MG63 (cell line): Measurements from ENCODE around the gene CHRNA10. TPM values are rescaled to one million over a fixed set of nuclear protein-coding genes. Genes with fewer than 3 reads are reported as not detected.
A peak's percentile ranks its signal among the peaks of the same experiment; 100 is the strongest.

Experiments
- DNase-seq: peaks from one replicate; pipeline ENCODE4 v3.0.0-alpha.2; 2020
- H3K27me3 ChIP-seq: fragments of 250-450 bp; sonication (Bioruptor Pico); 2 replicates; pipeline ENCODE4 v1.5.1; 2020; ENCODE audit warnings: mild to moderate bottlenecking, moderate library complexity
- H3K36me3 ChIP-seq: fragments of 250-450 bp; sonication (Bioruptor Pico); 2 replicates; pipeline ENCODE4 v1.5.1; 2020; ENCODE audit warnings: mild to moderate bottlenecking, moderate library complexity
- H3K4me3 ChIP-seq: fragments of 250-450 bp; sonication (Bioruptor Pico); 2 replicates; pipeline ENCODE4 v1.5.1; 2020; ENCODE audit warnings: mild to moderate bottlenecking, moderate library complexity
- H3K9me3 ChIP-seq: fragments of 250-450 bp; sonication (Bioruptor Pico); 2 replicates; pipeline ENCODE4 v1.5.1; 2020; ENCODE audit warnings: mild to moderate bottlenecking, moderate library complexity
- total RNA-seq: library from RNA; depleted of rRNA; stranded (reverse); fragments of >200 nt; shearing (Covaris generic); gene quantifications from 2 replicates; pipeline ENCODE4 v1.2.3, GENCODE V29; 2014; ENCODE audit warnings: low replicate concordance; rRNA removed

The CHRNA10 gene, protein sequence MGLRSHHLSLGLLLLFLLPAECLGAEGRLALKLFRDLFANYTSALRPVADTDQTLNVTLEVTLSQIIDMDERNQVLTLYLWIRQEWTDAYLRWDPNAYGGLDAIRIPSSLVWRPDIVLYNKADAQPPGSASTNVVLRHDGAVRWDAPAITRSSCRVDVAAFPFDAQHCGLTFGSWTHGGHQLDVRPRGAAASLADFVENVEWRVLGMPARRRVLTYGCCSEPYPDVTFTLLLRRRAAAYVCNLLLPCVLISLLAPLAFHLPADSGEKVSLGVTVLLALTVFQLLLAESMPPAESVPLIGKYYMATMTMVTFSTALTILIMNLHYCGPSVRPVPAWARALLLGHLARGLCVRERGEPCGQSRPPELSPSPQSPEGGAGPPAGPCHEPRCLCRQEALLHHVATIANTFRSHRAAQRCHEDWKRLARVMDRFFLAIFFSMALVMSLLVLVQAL
- 0.72 TPM in 1 of 2 replicates, not detected in the other for total RNA-seq

DNA sequence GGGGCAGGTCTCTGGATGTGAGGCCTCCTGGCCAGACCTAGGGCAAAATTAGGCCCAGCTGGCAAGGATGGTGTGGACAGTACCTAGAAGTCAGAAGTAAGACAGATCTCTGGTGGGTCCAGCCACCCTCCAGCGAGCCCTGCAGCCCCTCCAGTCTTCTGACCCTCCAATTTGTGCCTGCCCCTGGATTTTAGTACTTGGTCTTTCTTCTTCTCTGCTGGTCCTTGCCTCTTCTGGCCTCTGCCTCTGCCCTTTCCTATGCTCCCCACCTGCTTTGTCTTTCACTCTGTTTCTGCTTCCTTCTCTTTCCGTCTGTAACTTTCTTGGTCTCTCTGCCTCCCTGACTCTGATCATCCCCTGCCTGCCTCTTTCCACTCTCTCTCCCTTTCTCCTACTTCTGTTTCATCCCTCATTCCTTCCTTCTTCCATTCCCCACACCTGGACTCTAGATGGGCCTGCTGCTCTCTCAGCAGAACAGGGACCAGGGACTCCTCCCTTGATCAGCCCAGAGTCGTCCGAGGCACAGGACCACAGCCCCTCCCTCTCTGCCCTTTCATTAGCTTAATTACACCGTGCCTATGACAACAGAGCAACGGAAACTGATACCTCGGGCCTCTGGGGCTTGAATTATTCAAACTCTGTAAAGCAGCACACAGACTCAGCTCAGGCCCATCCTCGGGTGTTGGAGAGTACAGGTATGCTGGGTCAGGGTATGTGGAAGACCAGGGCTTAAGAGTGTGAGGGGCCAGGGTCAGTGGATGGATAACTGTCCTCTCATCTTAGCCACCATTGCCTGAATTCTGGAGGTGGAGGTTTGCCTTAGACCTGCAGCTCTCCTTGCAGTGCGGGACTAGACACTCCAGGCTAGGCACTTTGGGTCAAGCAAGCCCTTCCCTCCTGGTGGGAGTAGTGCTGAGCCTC lies at the start of gene CHRNA10:
Gene CHRNA10, minus strand, starts transcription at position 51 of the 921 bp plus-strand sequence. CDS start 72 bp downstream, outside the sequence.
- H3K9me3 ChIP-seq, result no peaks in the 10 kb centered on the region
- DNase-seq, result no peak
- H3K36me3 ChIP-seq, result peaks cover 14% of the 10 kb centered on the region
- H3K4me3 ChIP-seq, result no peak within 1 kb of the TSS
- H3K27me3 ChIP-seq, result no peaks in the 10 kb centered on the region

DNA sequence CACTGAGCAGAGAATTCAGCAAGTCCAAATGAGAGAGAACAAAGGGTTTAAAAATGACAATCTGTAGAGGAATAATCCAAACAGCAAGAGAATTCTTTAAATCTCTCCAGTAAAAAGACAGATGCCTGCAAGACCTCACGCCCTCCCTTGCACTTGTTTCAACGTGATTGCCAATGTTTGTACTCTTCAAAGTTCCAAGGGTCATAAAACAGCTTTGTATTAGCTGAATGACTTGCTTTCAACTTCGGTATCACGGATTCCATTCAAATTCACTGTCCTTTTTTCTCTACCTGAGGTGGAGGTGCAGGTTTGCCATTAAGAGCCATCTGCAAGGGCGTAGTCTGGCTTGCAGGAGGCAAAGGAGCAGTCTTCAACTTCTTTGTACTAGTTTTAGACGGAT lies 41.1 kb upstream of the CHRNA10 start:
- Histone ChIP-seq H3K36me3 (peaks cover 52% of the 10 kb centered on the region), H3K27me3 (no peaks in the 10 kb centered on the region), H3K4me3 (no peak overlapping the region), H3K9me3 (no peaks in the 10 kb centered on the region)
- DNase-seq, result no peak

DNA sequence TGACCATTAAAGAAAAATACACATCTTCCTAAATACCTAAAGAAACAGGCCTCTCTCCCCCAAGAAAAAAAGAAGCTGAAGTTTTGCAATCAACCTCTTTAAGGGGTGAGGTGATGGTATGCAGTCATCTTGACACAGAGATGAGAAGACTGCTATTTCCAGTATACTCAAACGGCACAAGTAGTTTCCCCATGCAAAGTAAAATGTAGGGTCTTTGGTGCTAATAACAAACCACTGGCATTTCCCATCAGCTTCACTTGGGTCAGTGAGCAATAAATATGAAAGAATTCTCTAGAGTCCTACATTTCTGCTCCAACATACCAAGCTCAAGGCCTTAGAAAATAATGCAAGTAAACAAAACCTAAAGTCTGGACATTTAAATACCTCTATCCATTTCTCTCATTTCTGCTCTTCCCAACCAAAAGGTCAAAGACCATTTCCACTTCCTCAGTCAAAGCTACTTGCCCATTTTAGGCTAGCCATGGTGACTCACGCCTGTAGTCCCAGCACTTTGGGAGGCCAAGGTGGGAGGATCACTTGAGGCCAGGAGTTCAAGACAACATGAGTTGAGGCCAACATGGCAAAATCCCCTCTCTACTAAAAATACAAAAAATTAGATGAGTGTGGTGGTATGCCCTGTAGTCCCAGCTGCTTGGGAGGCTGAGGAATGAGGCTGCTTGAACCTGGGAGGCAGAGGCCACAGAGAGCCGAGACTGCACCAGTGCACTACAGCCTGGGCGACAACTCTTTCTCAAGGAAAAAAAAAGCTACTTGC lies 39.5 kb upstream of the CHRNA10 start:
- no peak for DNase-seq
- H3K27me3 ChIP-seq, result no peaks in the 10 kb centered on the region
- H3K36me3 ChIP-seq, result peaks cover 60% of the 10 kb centered on the region
- H3K4me3 ChIP-seq, result no peak overlapping the region
- H3K9me3 ChIP-seq, result no peaks in the 10 kb centered on the region

- peaks cover 58% of the 10 kb centered on the region for H3K36me3 ChIP-seq
- H3K27me3 ChIP-seq, result no peaks in the 10 kb centered on the region
- no peaks in the 10 kb centered on the region for H3K9me3 ChIP-seq
- no peak overlapping the region for H3K4me3 ChIP-seq
- no peak for DNase-seq
Measured at GRCh38 chr11:3709977-3710376, 38.8 kb upstream of the CHRNA10 start.

- no peak for DNase-seq
- no peak overlapping the region for H3K4me3 ChIP-seq
- H3K9me3 ChIP-seq, result no peaks in the 10 kb centered on the region
- H3K36me3 ChIP-seq, result peaks cover 56% of the 10 kb centered on the region
- no peaks in the 10 kb centered on the region for H3K27me3 ChIP-seq
Measured at GRCh38 chr11:3707176-3707575, 36.0 kb upstream of the CHRNA10 start.

GRCh38 chr11:3703383-3703782 lies 32.2 kb upstream of the CHRNA10 start:
- Histone ChIP-seq H3K27me3 (no peaks in the 10 kb centered on the region), H3K9me3 (no peaks in the 10 kb centered on the region), H3K36me3 (peaks cover 59% of the 10 kb centered on the region), H3K4me3 (no peak overlapping the region)
- DNase-seq, result no peak

GRCh38 chr11:3700910-3701309 lies 29.7 kb upstream of the CHRNA10 start:
- Histone ChIP-seq H3K36me3 (peaks cover 50% of the 10 kb centered on the region), H3K27me3 (no peaks in the 10 kb centered on the region), H3K9me3 (no peaks in the 10 kb centered on the region), H3K4me3 (no peak overlapping the region)
- no peak for DNase-seq

DNA sequence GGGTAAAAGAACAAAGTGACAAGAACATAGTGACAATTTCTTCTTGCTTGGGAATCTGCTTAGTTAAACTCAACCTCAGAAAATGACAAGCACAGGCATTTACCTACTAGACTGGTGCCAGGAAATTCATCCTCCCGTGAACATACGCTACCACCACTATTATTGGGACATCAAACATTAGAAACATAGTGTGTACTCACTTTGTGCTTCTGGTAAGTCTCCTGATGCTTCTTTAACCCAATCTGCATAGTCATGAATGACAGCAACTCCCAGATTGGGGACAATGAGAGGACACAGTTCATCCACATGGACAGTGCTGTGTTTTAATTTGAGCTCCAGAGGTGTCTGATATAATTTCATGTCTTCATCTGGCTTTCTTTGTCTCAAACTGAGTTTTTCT lies 29.2 kb upstream of the CHRNA10 start:
- no peak for DNase-seq
- H3K36me3 ChIP-seq, result peaks cover 53% of the 10 kb centered on the region
- no peaks in the 10 kb centered on the region for H3K9me3 ChIP-seq
- no peaks in the 10 kb centered on the region for H3K27me3 ChIP-seq
- no peak overlapping the region for H3K4me3 ChIP-seq

DNA sequence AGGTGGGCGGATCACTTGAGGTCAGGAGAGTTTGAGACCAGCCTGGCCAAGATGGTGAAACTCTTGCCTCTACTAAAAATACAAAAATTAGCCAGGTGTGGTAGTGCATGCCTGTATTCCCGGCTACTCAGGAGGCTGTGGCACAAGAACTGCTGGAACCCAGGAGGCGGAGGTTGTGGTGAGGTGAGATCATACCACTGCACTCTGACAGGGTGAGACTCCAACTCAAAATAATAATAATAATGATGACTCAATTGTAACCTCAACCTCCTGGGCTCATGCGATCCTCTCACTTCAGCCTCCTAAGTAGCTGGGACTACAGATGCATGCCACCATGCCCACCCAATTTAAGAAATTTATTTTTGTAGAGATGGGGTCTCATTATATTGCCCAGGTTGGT lies 15.6 kb upstream of the CHRNA10 start:
- Histone ChIP-seq H3K4me3 (no peak overlapping the region), H3K9me3 (no peaks in the 10 kb centered on the region), H3K36me3 (peaks cover 54% of the 10 kb centered on the region), H3K27me3 (no peaks in the 10 kb centered on the region)
- peak; percentile 8 for DNase-seq

DNA sequence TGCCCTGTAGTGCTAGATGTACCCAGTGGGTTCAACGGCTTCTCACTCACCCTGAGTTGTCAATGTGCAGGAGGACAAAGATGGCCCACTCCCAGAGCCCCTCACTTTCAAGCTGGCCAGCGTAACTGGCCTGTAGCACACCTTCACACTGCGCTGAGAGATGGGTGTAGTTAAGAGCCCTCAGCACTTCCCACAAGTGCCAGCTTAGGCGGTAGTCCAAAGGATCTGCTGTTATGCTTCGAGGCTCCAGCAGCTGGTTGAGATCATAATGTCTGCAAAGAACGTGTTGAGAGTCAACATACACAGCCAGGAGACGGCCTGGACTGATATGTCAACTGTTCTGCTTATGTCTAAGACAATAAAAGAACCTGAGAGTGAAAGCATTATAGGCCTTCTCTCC lies 14.7 kb upstream of the CHRNA10 start:
- Histone ChIP-seq H3K9me3 (no peaks in the 10 kb centered on the region), H3K27me3 (no peaks in the 10 kb centered on the region), H3K36me3 (peaks cover 55% of the 10 kb centered on the region), H3K4me3 (no peak overlapping the region)
- DNase-seq, result no peak

DNA sequence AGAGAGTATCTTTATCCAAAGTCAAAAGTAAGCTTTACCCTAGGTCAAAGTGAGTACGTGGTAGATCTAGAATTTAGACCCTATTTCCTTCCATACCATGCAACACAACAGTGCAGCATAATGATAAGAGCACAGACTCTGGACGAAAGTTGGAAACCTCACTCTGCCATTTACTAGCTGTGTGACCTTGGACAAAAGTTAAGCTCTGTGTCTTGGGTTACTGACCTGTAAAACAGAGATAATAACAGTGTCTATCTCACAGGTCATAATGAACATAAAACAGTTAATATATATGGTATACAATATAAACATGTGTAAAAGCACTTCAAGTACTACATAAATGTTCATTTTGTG lies 13.6 kb upstream of the CHRNA10 start:
- H3K27me3 ChIP-seq, result no peaks in the 10 kb centered on the region
- no peaks in the 10 kb centered on the region for H3K9me3 ChIP-seq
- H3K4me3 ChIP-seq, result no peak overlapping the region
- DNase-seq, result no peak
- peaks cover 52% of the 10 kb centered on the region for H3K36me3 ChIP-seq

DNA sequence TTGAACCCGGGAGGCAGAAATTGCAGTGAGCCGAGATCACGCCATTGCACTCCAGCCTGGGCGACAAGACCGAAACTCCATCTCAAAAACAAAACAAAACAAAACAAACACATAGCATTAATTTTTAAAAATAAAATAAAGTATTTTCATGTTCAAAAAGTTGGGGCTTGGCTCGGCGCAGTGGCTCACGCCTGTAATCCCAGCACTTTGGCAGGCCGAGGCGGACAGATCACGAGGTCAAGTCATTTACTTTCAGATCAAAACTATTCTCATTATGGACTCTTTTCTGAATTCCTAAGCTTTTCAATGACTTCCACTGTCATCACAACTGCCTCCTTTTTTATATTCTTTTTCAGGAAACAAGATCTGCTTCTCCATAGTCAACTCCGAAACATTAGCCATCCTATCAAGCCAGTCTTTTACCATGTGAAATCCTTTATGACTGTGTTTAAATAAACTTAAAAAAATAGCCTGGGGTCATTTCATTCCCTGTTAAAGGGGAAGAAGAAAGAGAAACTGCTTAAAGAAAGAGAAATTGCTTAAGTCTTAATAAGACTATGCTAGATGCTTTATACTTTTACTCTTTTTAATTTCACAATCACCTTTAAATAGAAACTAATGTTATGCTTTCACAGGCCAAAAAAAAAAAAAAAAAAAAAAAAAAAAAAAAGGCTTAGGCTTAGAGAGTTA lies 13.1 kb upstream of the CHRNA10 start:
- peaks cover 57% of the 10 kb centered on the region for H3K36me3 ChIP-seq
- no peak for DNase-seq

DNA sequence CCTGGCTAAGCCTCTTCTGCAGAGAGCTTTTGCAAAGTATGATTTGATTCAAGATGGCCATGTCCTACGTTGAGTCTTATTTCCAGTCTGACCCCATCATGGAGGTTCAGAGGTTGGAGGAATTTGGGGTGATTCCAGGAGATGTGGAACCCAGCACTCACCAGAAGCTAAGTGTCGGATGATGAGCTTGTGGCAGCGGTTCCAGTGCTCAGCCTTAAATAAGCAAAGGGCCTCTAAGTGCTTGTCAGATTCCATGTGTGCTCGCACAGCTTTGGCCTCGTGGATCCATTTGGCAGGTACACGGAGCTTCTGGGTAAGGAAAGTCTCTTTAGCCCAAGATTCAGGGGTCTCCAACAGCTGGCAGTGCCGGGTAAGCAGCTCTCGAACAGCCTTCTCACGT lies 11.9 kb upstream of the CHRNA10 start:
- H3K36me3 ChIP-seq, result peaks cover 57% of the 10 kb centered on the region
- H3K4me3 ChIP-seq, result no peak overlapping the region
- no peaks in the 10 kb centered on the region for H3K27me3 ChIP-seq
- DNase-seq, result no peak
- no peaks in the 10 kb centered on the region for H3K9me3 ChIP-seq

More for the DNA sequence above, 13.1 kb upstream of the CHRNA10 start:
- H3K27me3 ChIP-seq, result no peaks in the 10 kb centered on the region
- H3K9me3 ChIP-seq, result no peaks in the 10 kb centered on the region
- H3K4me3 ChIP-seq, result no peak overlapping the region

DNA sequence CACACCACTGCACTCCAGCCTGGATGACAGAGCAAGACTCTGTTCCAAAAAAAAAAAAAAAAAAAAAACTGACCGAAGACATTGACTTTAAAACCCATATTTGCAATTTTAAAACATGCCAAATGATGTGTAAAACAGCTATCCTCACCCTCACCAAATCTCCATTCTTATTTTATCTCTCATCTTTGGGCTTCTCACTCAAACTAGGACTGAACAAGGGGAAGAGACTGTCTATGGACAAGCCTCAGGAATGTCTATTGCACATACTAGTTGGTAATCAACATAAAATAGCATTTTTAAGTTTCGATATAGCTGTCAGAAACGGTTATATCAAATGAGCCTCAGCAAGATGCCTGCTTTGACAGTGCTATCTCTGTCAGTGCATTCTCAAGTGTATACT lies 7.9 kb upstream of the CHRNA10 start:
- Histone ChIP-seq H3K36me3 (peaks cover 46% of the 10 kb centered on the region), H3K27me3 (no peaks in the 10 kb centered on the region), H3K9me3 (no peaks in the 10 kb centered on the region)

DNA sequence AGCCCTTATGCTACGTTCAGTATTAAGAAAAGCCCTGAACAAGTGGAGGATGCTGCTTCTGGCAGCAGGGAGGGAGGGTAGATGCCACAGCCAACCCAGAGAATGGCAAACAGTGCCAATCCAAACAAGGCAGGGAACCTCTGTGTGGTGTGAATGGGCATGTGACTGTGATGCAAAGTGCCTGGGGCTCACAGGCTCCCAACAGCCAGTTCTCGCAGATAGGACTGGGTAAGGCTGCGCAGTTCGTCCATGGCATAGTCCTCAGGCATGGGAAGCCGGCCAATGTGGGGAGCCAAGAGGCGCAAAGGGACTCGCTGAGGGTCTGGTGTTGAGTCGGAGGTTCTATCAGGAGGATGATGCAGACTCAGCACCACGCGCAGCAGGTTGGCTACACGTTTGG lies 4.8 kb upstream of the CHRNA10 start:
- DNase-seq, result peak; percentile 4
- H3K27me3 ChIP-seq, result no peaks in the 10 kb centered on the region
- H3K4me3 ChIP-seq, result no peak overlapping the region
- H3K36me3 ChIP-seq, result peaks cover 32% of the 10 kb centered on the region
- H3K9me3 ChIP-seq, result no peaks in the 10 kb centered on the region

More for the DNA sequence above, 7.9 kb upstream of the CHRNA10 start:
- no peak overlapping the region for H3K4me3 ChIP-seq
- no peak for DNase-seq

DNA sequence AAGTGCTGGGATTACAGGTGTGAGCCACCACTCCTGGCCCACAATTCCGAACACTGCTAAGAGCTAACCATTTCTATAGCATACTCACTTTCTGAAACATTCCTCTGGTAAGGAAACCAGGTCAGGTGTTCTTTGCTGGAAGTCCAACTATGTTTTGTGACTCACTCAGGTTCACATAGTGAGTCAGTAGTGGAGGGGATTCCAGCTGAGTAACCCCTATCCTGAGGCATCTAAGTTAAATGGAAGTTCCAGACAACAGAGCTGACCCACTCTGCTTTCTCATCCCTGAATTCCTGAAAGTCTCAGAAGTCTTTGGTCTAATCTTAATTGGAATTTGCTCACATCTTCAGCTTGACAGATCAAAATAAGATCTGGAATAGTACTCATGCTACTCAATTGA lies 3.0 kb upstream of the CHRNA10 start:
- Histone ChIP-seq H3K4me3 (no peak overlapping the region), H3K36me3 (peaks cover 22% of the 10 kb centered on the region), H3K9me3 (no peaks in the 10 kb centered on the region), H3K27me3 (no peaks in the 10 kb centered on the region)
- no peak for DNase-seq
